ENCODE measurements around the gene CABCOCO1.
A peak's percentile ranks its signal among the peaks of the same experiment; 100 is the strongest.

Gene CABCOCO1

DNA sequence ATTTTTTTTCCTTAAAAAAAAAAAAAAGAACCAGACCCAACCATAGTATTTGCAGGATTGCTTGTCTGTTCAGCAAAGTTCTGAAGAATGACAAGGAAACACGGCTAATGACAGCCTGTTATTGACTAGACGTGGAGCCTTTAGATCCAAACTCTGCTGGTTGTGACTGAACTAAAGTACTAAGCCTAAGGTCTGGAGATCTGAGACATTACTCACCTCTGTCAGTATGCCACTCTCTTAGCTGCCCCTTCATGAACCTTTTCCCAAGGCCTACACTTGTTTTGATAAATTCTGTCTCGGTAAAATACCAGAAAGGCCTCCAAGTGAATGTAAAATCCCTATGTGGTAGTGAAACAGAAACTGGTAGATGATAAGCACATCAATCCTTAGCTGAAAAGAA, 101.0 kb downstream of the CABCOCO1 start:
- Mint-ChIP-seq H3K36me3 (ENCODE audit: low read depth) (no peaks in the 10 kb centered on the region), H3K4me3 (no peak overlapping the region), H3K4me1 (ENCODE audit: low read depth) (peaks cover 33% of the 10 kb centered on the region), H3K27me3 (no peaks in the 10 kb centered on the region), H3K27ac (no peak overlapping the region), H3K9me3 (no peaks in the 10 kb centered on the region)
- no peak for DNase-seq

DNA sequence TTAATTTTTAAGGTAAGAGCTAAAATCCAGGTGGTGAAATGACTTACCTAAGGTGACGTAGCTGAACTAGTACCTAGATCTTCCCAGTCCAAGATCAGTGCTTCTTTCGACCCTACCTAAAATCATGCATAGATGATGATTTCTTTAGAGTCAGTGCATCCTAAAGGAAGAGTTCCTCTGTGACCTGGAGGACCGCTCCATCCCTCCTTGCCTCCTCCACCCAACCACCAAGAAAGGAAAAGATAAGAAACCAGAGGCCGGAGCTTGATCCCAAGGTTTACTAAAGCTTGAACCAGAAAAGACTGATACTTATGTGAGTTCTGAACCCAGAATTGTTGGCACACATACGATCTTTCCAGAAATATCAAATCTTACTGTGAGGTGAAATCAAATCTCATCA, 101.8 kb downstream of the CABCOCO1 start:
- Mint-ChIP-seq H3K27me3 (no peaks in the 10 kb centered on the region), H3K4me1 (ENCODE audit: low read depth) (peaks cover 33% of the 10 kb centered on the region), H3K36me3 (ENCODE audit: low read depth) (no peaks in the 10 kb centered on the region), H3K9me3 (no peaks in the 10 kb centered on the region), H3K4me3 (no peak overlapping the region), H3K27ac (no peak overlapping the region)
- no peak for DNase-seq

GRCh38 chr10:61765176-61766087, 102.7 kb downstream of the CABCOCO1 start:
- Mint-ChIP-seq H3K27ac (peak overlapping the region; percentile 46), H3K4me1 (ENCODE audit: low read depth) (peaks cover 31% of the 10 kb centered on the region), H3K27me3 (no peaks in the 10 kb centered on the region), H3K4me3 (no peak overlapping the region), H3K9me3 (no peaks in the 10 kb centered on the region), H3K36me3 (ENCODE audit: low read depth) (no peaks in the 10 kb centered on the region)
- no peak for DNase-seq

- no peaks in the 10 kb centered on the region for H3K27me3 Mint-ChIP-seq
- H3K27ac Mint-ChIP-seq = no peak overlapping the region
- no peak overlapping the region for H3K4me3 Mint-ChIP-seq
- H3K4me1 Mint-ChIP-seq (ENCODE audit: low read depth) = peaks cover 24% of the 10 kb centered on the region
- no peaks in the 10 kb centered on the region for H3K9me3 Mint-ChIP-seq
- DNase-seq = no peak
- H3K36me3 Mint-ChIP-seq (ENCODE audit: low read depth) = no peaks in the 10 kb centered on the region
Observed at GRCh38 chr10:61766927-61767326, 104.2 kb downstream of the CABCOCO1 start.

DNA sequence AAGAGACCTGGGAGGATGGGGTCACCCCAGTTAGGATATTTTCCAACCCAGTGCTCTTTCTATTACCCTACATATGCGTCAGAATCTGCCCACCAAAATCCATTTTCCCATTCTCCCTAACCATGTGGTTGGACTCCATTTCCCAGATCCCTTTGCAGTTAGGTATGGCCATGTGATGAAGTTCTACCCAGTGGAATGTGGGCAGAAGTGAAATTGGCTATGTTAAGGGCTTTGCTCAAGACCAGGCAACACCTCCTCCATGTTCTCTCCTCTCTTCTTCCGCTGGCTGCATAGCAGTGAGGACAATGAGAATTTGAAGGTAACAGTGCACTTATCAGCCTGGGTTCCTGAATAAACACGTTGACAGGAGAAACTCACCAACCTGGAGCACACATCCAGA, 111.3 kb downstream of the CABCOCO1 start:
- Mint-ChIP-seq H3K9me3 (no peaks in the 10 kb centered on the region), H3K4me3 (no peak overlapping the region), H3K27me3 (no peaks in the 10 kb centered on the region), H3K27ac (no peak overlapping the region), H3K36me3 (ENCODE audit: low read depth) (no peaks in the 10 kb centered on the region), H3K4me1 (ENCODE audit: low read depth) (no peaks in the 10 kb centered on the region)
- DNase-seq = no peak

DNA sequence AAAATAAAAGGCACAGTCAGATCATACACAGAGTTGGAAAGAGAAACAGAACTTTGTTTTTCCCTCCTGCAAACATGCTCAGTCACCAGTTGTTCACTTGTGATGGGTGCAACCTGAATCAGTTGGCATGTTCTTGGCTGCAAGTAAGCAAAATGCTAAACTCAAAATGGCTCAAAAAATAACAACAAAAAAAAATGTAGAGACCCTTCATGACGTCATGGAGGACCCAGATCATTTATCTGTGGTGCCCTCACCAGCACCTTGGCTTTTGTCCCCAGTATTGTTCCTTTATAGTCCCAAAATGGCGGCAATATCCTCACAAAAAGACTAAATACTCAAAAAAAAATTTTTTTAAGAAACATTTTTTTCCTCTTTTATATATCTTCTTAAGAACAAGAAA, 112.4 kb downstream of the CABCOCO1 start:
- H3K4me3 Mint-ChIP-seq = no peak overlapping the region
- H3K4me1 Mint-ChIP-seq (ENCODE audit: low read depth) = peaks cover 10% of the 10 kb centered on the region
- no peaks in the 10 kb centered on the region for H3K9me3 Mint-ChIP-seq
- no peaks in the 10 kb centered on the region for H3K36me3 Mint-ChIP-seq (ENCODE audit: low read depth)
- H3K27me3 Mint-ChIP-seq = no peaks in the 10 kb centered on the region
- H3K27ac Mint-ChIP-seq = no peak overlapping the region
- no peak for DNase-seq

DNA sequence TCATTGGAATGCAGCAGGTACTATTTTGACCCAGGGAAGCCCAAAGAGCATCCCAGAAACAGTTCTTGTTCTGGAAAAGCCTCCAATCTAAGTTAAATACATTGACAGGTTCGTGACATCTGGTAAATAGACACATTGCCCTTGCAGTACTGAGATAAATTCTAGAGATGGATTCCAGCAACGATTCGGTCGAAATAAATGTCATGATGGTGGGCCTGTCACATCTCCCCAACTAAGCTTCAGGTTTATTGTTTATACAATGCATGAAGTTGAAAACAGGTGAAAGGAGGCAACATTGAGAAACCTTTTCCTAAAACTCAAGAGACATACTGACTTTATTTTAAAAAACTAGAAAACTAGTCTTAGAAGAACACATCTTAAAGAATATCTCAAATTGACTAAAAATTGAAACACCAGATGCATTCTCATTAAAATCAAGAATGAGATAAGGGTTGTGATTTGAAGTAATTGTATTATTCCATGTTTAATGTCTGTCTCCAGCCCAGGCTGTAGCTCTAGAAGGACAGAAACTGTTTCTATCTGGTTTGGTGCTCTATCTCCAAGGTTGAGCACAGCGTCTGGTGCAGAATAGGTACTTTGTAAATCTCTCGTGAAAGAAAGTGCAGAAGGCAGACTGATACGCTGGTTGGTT, 114.0 kb downstream of the CABCOCO1 start:
- DNase-seq = no peak
- Mint-ChIP-seq H3K27me3 (no peaks in the 10 kb centered on the region), H3K27ac (no peak overlapping the region), H3K4me1 (ENCODE audit: low read depth) (peaks cover 24% of the 10 kb centered on the region), H3K4me3 (no peak overlapping the region), H3K36me3 (ENCODE audit: low read depth) (no peaks in the 10 kb centered on the region), H3K9me3 (no peaks in the 10 kb centered on the region)

GRCh38 chr10:61778137-61778536, 115.4 kb downstream of the CABCOCO1 start:
- Mint-ChIP-seq H3K36me3 (ENCODE audit: low read depth) (no peaks in the 10 kb centered on the region), H3K4me1 (ENCODE audit: low read depth) (peaks cover 33% of the 10 kb centered on the region), H3K27me3 (no peaks in the 10 kb centered on the region), H3K4me3 (no peak overlapping the region), H3K9me3 (no peaks in the 10 kb centered on the region), H3K27ac (no peak overlapping the region)
- DNase-seq = no peak

GRCh38 chr10:61779276-61779675, 116.5 kb downstream of the CABCOCO1 start:
- Mint-ChIP-seq H3K36me3 (ENCODE audit: low read depth) (no peaks in the 10 kb centered on the region), H3K9me3 (no peaks in the 10 kb centered on the region), H3K27ac (no peak overlapping the region), H3K4me3 (no peak overlapping the region), H3K4me1 (ENCODE audit: low read depth) (peaks cover 39% of the 10 kb centered on the region), H3K27me3 (no peaks in the 10 kb centered on the region)
- no peak for DNase-seq

GRCh38 chr10:61779950-61780659, 117.4 kb downstream of the CABCOCO1 start:
- H3K4me3 Mint-ChIP-seq = no peak overlapping the region
- DNase-seq = no peak

GRCh38 chr10:61780732-61781131, 118.0 kb downstream of the CABCOCO1 start:
- no peak overlapping the region for H3K4me3 Mint-ChIP-seq
- DNase-seq = no peak
- H3K36me3 Mint-ChIP-seq (ENCODE audit: low read depth) = no peaks in the 10 kb centered on the region
- peaks cover 53% of the 10 kb centered on the region for H3K4me1 Mint-ChIP-seq (ENCODE audit: low read depth)
- no peaks in the 10 kb centered on the region for H3K27me3 Mint-ChIP-seq
- H3K9me3 Mint-ChIP-seq = no peaks in the 10 kb centered on the region
- peak overlapping the region; percentile 54 for H3K27ac Mint-ChIP-seq

More at GRCh38 chr10:61779950-61780659, 117.4 kb downstream of the CABCOCO1 start:
- H3K27me3 Mint-ChIP-seq = no peaks in the 10 kb centered on the region
- no peaks in the 10 kb centered on the region for H3K9me3 Mint-ChIP-seq
- peaks cover 47% of the 10 kb centered on the region for H3K4me1 Mint-ChIP-seq (ENCODE audit: low read depth)
- peak overlapping the region; percentile 54 for H3K27ac Mint-ChIP-seq
- no peaks in the 10 kb centered on the region for H3K36me3 Mint-ChIP-seq (ENCODE audit: low read depth)

- H3K4me1 Mint-ChIP-seq (ENCODE audit: low read depth) = peaks cover 66% of the 10 kb centered on the region
- H3K27me3 Mint-ChIP-seq = no peaks in the 10 kb centered on the region
- H3K9me3 Mint-ChIP-seq = no peaks in the 10 kb centered on the region
- no peak overlapping the region for H3K27ac Mint-ChIP-seq
- no peaks in the 10 kb centered on the region for H3K36me3 Mint-ChIP-seq (ENCODE audit: low read depth)
- H3K4me3 Mint-ChIP-seq = no peak overlapping the region
- DNase-seq = no peak
Observed at GRCh38 chr10:61781969-61782403, 119.3 kb downstream of the CABCOCO1 start.

DNA sequence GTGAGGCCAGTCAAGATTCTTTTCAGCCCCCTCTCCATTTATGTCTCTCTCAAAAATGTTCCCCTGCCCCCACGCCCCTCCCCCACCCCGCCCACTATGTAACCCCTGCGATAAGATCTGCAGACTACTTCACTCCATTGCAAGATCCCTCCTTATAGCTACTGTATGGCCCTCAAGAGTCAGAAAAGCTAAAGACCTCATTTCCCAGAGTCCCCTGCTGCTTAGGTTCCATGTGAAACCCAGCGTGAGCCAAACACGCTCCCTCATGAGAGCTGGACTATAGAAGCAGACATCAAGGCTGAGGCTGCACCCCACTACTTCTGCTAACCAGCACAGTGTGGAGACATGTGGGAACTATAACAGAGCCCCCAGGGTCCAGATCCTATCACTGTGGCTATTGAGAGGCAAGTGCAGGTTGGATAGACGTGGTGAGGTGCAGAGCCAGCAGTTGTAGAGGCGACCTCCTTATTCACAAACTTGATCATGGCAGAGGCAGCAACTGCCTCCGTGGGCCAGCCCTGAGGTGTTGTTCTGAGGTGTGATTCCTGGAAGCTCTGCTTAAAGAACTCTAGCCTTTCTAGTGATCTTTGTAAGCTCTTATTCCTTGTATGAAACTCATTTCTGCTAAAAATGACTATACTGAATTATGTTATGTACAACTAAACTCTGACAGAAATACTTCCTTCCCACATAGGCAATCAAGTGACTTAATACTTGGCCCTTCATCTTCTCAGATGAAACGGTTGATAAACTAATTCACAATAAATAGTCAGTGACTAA, 121.8 kb downstream of the CABCOCO1 start:
- H3K27me3 Mint-ChIP-seq = no peaks in the 10 kb centered on the region
- H3K4me1 Mint-ChIP-seq (ENCODE audit: low read depth) = peaks cover 70% of the 10 kb centered on the region
- no peaks in the 10 kb centered on the region for H3K9me3 Mint-ChIP-seq
- H3K27ac Mint-ChIP-seq = peak overlapping the region; percentile 86
- no peaks in the 10 kb centered on the region for H3K36me3 Mint-ChIP-seq (ENCODE audit: low read depth)
- peak; percentile 39 for DNase-seq
- H3K4me3 Mint-ChIP-seq = no peak overlapping the region

DNA sequence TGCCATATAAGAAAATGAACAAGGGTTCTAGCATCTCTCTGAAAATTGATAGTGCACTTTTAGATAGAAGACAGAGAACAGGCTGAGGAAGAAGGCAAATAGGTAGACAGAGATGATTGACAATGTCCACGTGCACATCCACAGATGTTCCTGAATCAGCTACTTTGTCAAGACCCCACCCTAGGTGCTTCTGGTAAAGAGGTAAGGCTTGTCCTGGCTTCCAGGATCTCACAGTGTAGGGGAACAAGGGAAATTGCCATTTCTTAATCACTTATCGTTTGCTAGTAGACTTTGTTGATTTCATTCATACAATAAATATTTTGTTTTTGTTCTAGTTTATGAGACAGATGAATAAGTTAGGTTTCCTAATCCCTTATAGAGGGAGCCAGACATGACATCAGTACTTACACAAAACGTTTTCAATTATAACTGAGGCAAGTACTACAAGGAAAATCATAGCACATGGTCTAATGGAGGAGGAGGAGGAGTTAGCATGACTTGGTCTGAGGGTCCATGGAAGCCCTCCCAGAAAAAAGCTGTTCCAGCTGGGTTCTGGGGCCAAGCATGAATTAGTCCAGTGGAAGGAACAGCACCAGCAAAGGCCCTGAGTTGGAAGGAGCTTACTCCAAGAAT, 122.9 kb downstream of the CABCOCO1 start:
- Mint-ChIP-seq H3K4me1 (ENCODE audit: low read depth) (peaks cover 60% of the 10 kb centered on the region), H3K36me3 (ENCODE audit: low read depth) (no peaks in the 10 kb centered on the region), H3K27ac (peak overlapping the region; percentile 77), H3K27me3 (no peaks in the 10 kb centered on the region), H3K4me3 (no peak overlapping the region), H3K9me3 (no peaks in the 10 kb centered on the region)
- no peak for DNase-seq

Data from activated T-cell treated with anti-CD3 and anti-CD28 coated beads, Interleukin-2, amount 50 U/mL, for 24 hours (primary cell).